OCI-LY1 (cell line): Measurements from ENCODE around the gene FOXJ1.

Experiments
- H2AFZ ChIP-seq: fragments of 200-600 bp; sonication (generic), shearing (Covaris generic); 2 replicates; pipeline ENCODE4 v1.6.0; 2014; ENCODE audit warnings: antibody characterized with exemption, mild to moderate bottlenecking, low read length
- H3F3A ChIP-seq: fragments of 200-600 bp; sonication (generic), shearing (Covaris generic); 2 replicates; pipeline ENCODE4 v1.6.0; 2014; ENCODE audit warnings: mild to moderate bottlenecking, antibody characterized with exemption, low read length, moderate library complexity; ENCODE audit not compliant: insufficient read depth
- H3K27ac ChIP-seq: fragments of 200-600 bp; sonication (generic); 2 replicates; pipeline ENCODE4 v1.5.1; 2014; ENCODE audit warnings: low read length, mixed run types, mild to moderate bottlenecking, low read depth; ENCODE audit not compliant: poor library complexity, severe bottlenecking
- H3K27me3 ChIP-seq: fragments of 200-600 bp; sonication (generic); 2 replicates; pipeline ENCODE4 v1.6.0; 2014; ENCODE audit warnings: antibody characterized with exemption, mild to moderate bottlenecking, low read length, moderate library complexity; ENCODE audit not compliant: insufficient read depth
- H3K36me3 ChIP-seq: fragments of 200-600 bp; sonication (generic); 2 replicates; pipeline ENCODE4 v1.6.1; 2014; ENCODE audit warnings: mild to moderate bottlenecking, antibody characterized with exemption, low read length, moderate library complexity, mixed read lengths; ENCODE audit not compliant: insufficient read depth
- H3K4me1 ChIP-seq: fragments of 200-600 bp; sonication (generic); 2 replicates; pipeline ENCODE4 v1.5.1; 2014; ENCODE audit warnings: mild to moderate bottlenecking, low read length, moderate library complexity; ENCODE audit not compliant: insufficient read depth, severe bottlenecking
- H3K4me2 ChIP-seq: fragments of 200-600 bp; sonication (generic), shearing (Covaris generic); 2 replicates; pipeline ENCODE4 v1.6.1; 2014; ENCODE audit warnings: low read length
- H3K4me3 ChIP-seq: fragments of 200-600 bp; sonication (generic); 2 replicates; pipeline ENCODE4 v1.5.1; 2014; ENCODE audit warnings: low read length, low read depth, mild to moderate bottlenecking, mixed read lengths; ENCODE audit not compliant: poor library complexity, severe bottlenecking
- H3K79me2 ChIP-seq: fragments of 200-600 bp; shearing (Covaris generic); 2 replicates; pipeline ENCODE4 v1.6.1; 2016; ENCODE audit warnings: mixed run types, low read length, mixed read lengths; ENCODE audit not compliant: insufficient read depth
- H3K9ac ChIP-seq: fragments of 200-600 bp; sonication (generic), shearing (Covaris generic); 2 replicates; pipeline ENCODE4 v1.6.1; 2014; ENCODE audit warnings: mild to moderate bottlenecking, low read length, mixed read lengths
- H3K9me2 ChIP-seq: fragments of 200-600 bp; sonication (generic), shearing (Covaris generic); 2 replicates; pipeline ENCODE4 v1.6.1; 2014; ENCODE audit warnings: low read depth, mild to moderate bottlenecking, low read length, mixed read lengths
- H3K9me3 ChIP-seq: fragments of 200-600 bp; shearing (Covaris generic); 2 replicates; pipeline ENCODE4 v1.6.1; 2014; ENCODE audit warnings: low read length, mixed read lengths
- H4K20me1 ChIP-seq: fragments of 200-600 bp; sonication (generic), shearing (Covaris generic); 2 replicates; pipeline ENCODE4 v1.6.0; 2016; ENCODE audit warnings: mild to moderate bottlenecking, low read length; ENCODE audit not compliant: insufficient read depth
- EZH2 ChIP-seq: fragments of 200-600 bp; sonication (generic), shearing (Covaris generic); IDR thresholded peaks from 2 replicates; pipeline ENCODE4 v1.8.0; 2017; ENCODE audit warnings: borderline replicate concordance, mixed run types, mild to moderate bottlenecking, antibody characterized with exemption, low read length, moderate library complexity, mixed read lengths
- TF ChIP-seq, protein P1 (sequence below): fragments of 200-600 bp; sonication (generic), shearing (Covaris generic); IDR thresholded peaks from 2 replicates; pipeline ENCODE4 v1.5.1; 2017; ENCODE audit warnings: mild to moderate bottlenecking, antibody characterized with exemption, low read length, moderate library complexity, mixed read lengths

The FOXJ1 gene

DNA sequence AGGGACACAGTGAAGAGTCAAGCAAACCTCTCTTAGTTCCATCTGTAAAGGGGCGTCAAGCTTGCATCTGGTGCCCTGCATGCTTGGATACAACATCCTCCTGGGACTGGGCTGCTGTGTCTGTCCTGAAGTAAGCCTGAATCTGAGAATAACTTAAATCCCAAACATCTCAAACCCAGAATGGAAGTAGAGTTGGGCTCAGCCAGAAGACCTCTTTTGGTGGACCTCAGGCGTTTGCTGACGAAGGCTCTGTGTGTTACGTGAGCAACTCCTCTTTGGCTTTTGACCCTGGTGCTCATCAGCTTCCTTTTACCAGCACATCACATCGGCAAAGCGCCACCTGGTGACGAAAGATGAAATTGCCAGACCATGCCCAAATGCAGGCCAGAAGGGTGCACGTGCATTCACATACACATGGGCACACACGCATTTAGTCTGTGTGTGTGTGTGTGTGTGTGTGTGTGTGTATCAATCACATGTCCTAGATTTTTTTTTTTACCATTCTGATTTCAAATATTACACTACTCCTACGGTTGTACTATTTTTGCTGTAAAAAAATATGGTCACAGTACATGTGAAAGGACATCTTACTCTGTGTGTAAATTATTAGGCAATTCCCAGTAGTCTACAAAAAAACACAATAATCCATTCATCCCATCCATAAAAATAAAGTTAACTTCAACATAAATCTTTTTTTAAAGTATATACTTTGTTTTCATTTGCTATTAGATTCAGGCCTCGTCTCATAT, 41.1 kb upstream of the FOXJ1 start:
- TF ChIP-seq EZH2, result no peak
- TF ChIP-seq, protein P1, sequence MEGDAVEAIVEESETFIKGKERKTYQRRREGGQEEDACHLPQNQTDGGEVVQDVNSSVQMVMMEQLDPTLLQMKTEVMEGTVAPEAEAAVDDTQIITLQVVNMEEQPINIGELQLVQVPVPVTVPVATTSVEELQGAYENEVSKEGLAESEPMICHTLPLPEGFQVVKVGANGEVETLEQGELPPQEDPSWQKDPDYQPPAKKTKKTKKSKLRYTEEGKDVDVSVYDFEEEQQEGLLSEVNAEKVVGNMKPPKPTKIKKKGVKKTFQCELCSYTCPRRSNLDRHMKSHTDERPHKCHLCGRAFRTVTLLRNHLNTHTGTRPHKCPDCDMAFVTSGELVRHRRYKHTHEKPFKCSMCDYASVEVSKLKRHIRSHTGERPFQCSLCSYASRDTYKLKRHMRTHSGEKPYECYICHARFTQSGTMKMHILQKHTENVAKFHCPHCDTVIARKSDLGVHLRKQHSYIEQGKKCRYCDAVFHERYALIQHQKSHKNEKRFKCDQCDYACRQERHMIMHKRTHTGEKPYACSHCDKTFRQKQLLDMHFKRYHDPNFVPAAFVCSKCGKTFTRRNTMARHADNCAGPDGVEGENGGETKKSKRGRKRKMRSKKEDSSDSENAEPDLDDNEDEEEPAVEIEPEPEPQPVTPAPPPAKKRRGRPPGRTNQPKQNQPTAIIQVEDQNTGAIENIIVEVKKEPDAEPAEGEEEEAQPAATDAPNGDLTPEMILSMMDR, result peak; percentile 87
- Histone ChIP-seq H3K9me3 (no peaks in the 10 kb centered on the region), H3K4me1 (peaks cover 21% of the 10 kb centered on the region), H3K4me2 (no peak overlapping the region), H4K20me1 (no peaks in the 10 kb centered on the region), H3F3A (no peaks in the 10 kb centered on the region), H2AFZ (no peak overlapping the region), H3K27me3 (peaks cover 4% of the 10 kb centered on the region; the same call in 1 of the 2 replicates), H3K4me3 (no peak overlapping the region), H3K27ac (no peak overlapping the region), H3K9me2 (no peaks in the 10 kb centered on the region), H3K79me2 (no peaks in the 10 kb centered on the region), H3K36me3 (no peaks in the 10 kb centered on the region; the same call in 1 of the 2 replicates), H3K9ac (no peak overlapping the region)

DNA sequence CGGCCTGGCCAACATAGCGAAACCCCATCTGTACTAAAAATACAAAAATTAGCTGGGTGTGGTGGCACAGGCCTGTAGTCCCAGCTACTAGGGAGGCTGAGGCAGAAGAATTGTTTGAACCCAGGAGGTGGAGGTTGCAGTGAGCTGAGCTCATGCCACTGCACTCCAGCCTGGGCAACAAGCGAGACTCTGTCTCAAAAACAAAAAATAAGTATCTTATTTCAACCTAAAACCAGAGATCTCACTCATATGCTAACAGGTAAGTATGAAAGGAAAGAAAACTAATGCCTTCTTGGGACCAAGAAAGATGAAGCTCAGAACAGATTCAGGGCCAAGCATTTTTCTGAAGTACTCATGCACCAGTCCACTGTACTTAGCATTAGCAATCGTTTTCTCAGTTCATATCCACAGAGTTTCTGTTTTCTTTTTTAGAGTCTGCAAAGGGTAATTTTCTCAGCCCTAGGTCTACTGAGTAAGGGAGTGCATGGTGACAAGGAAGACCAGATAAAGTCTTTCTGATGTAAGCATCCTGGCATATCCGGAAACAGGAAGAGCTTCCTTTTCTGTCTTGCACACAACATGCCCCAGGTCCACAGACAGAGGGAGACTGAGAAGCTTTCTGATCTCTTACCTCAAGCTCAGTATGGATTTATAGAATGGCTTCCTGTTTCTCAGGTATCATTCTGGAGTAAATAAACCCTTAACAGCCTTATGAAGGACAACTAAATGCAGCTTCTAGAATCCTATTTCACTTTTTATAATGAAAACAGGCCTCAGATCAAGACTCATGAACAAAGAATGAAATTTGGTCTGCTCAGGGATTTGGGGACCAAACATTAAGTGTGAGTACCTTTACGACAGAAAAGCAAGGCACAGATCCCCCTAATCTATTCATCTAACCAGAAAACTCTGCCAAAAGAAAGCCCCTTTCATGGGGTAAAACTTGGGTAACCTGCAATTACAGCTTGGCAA, 38.7 kb upstream of the FOXJ1 start:
- H3K4me1 ChIP-seq, result peaks cover 15% of the 10 kb centered on the region
- no peak overlapping the region for H3K9ac ChIP-seq
- no peaks in the 10 kb centered on the region for H4K20me1 ChIP-seq
- H3K4me3 ChIP-seq, result no peak overlapping the region
- TF ChIP-seq, protein P1, result no peak
- TF ChIP-seq EZH2, result no peak
- no peaks in the 10 kb centered on the region for H3F3A ChIP-seq
- no peaks in the 10 kb centered on the region for H3K9me2 ChIP-seq
- no peaks in the 10 kb centered on the region for H3K9me3 ChIP-seq
- no peaks in the 10 kb centered on the region for H3K79me2 ChIP-seq
- no peak overlapping the region for H3K27ac ChIP-seq
- no peaks in the 10 kb centered on the region; the same call in 1 of the 2 replicates for H3K36me3 ChIP-seq
- no peak overlapping the region for H3K4me2 ChIP-seq
- no peak overlapping the region for H2AFZ ChIP-seq
- peaks cover 4% of the 10 kb centered on the region; the same call in 1 of the 2 replicates for H3K27me3 ChIP-seq

DNA sequence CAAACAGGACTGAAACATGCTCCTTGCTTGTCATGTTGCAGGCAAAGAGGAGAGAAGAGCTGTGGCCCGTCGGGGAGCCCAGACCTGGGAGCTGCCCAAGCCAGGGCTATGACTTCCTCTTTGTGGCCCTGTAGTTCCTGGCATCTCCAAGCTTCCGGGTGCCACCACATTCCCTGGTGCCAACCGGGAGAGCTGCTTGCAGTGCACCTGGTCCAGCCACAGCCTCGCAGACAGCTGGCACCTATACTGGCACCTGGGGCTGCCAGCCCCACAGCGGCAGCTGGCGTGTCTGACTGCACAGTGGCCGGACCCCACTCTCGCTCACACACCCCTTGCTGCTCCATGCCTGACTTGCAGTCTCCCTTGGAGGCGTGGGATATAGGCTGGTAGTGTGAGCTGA, 37.1 kb upstream of the FOXJ1 start:
- H4K20me1 ChIP-seq, result no peaks in the 10 kb centered on the region
- no peak overlapping the region for H3K9ac ChIP-seq
- H3K36me3 ChIP-seq, result no peaks in the 10 kb centered on the region; the same call in 1 of the 2 replicates
- no peaks in the 10 kb centered on the region for H3K9me3 ChIP-seq
- H3K9me2 ChIP-seq, result no peaks in the 10 kb centered on the region
- H3K27me3 ChIP-seq, result peaks cover 4% of the 10 kb centered on the region
- no peaks in the 10 kb centered on the region for H3K79me2 ChIP-seq
- H3K4me1 ChIP-seq, result peaks cover 12% of the 10 kb centered on the region
- H3F3A ChIP-seq, result no peaks in the 10 kb centered on the region
- no peak overlapping the region for H3K4me2 ChIP-seq
- TF ChIP-seq EZH2, result no peak
- TF ChIP-seq, protein P1, result no peak
- H2AFZ ChIP-seq, result no peak overlapping the region
- H3K4me3 ChIP-seq, result no peak overlapping the region
- H3K27ac ChIP-seq, result no peak overlapping the region
